DOHH2 (cell line): Measurements from ENCODE around the gene NPPA.
A peak's percentile ranks its signal among the peaks of the same experiment; 100 is the strongest.

ENCODE experiments used
- H3F3A ChIP-seq: fragments of 200-600 bp; sonication (generic), shearing (Covaris generic); 2 replicates; pipeline ENCODE4 v1.6.0; 2016; ENCODE audit warnings: antibody characterized with exemption, mild to moderate bottlenecking; ENCODE audit not compliant: control insufficient read depth, insufficient read depth
- H3K27ac ChIP-seq: fragments of 200-600 bp; sonication (generic); 2 replicates; pipeline ENCODE4 v1.5.1; 2014; ENCODE audit warnings: low read depth, mild to moderate bottlenecking, low read length, moderate library complexity
- H3K27me3 ChIP-seq: fragments of 200-600 bp; sonication (generic); 2 replicates; pipeline ENCODE4 v1.6.1; 2014; ENCODE audit warnings: mild to moderate bottlenecking, low read length, mixed read lengths; ENCODE audit not compliant: control insufficient read depth
- H3K36me3 ChIP-seq: fragments of 200-600 bp; sonication (generic); 2 replicates; pipeline ENCODE4 v1.6.1; 2014; ENCODE audit warnings: mild to moderate bottlenecking, low read length, moderate library complexity, mixed read lengths; ENCODE audit not compliant: control insufficient read depth
- H3K4me1 ChIP-seq: fragments of 200-600 bp; sonication (generic); 2 replicates; pipeline ENCODE4 v1.6.1; 2014; ENCODE audit warnings: mild to moderate bottlenecking, low read length, mixed read lengths; ENCODE audit not compliant: control insufficient read depth
- H3K4me2 ChIP-seq: fragments of 200-600 bp; sonication (generic); 2 replicates; pipeline ENCODE4 v1.6.0; 2014; ENCODE audit warnings: mild to moderate bottlenecking, low read length, moderate library complexity
- H3K4me3 ChIP-seq: fragments of 200-600 bp; sonication (generic); 2 replicates; pipeline ENCODE4 v1.5.1; 2014; ENCODE audit warnings: mild to moderate bottlenecking, low read length, mixed read lengths
- H3K79me2 ChIP-seq: fragments of 200-600 bp; sonication (generic); 2 replicates; pipeline ENCODE4 v1.6.1; 2014; ENCODE audit warnings: mild to moderate bottlenecking, low read length, mixed read lengths; ENCODE audit not compliant: control insufficient read depth
- H3K9me2 ChIP-seq: fragments of 200-600 bp; sonication (generic); replicated peaks from 2 replicates; pipeline ENCODE4 v1.6.1; 2014; ENCODE audit warnings: mild to moderate bottlenecking, low read length, mixed read lengths; ENCODE audit not compliant: control insufficient read depth
- H3K9me3 ChIP-seq: fragments of 200-600 bp; sonication (generic); 2 replicates; pipeline ENCODE4 v1.6.1; 2014; ENCODE audit warnings: antibody characterized with exemption, low read length, mixed read lengths; ENCODE audit not compliant: control insufficient read depth, insufficient read depth
- H4K20me1 ChIP-seq: fragments of 200-600 bp; sonication (generic); 2 replicates; pipeline ENCODE4 v1.6.0; 2014; ENCODE audit warnings: low read depth, mild to moderate bottlenecking, antibody characterized with exemption, low read length, moderate library complexity; ENCODE audit not compliant: control insufficient read depth, insufficient read depth
- CTCF ChIP-seq: fragments of 200-600 bp; sonication (generic); IDR thresholded peaks from one replicate; pipeline ENCODE4 v1.5.1; 2014; ENCODE audit warnings: antibody characterized with exemption, mild to moderate bottlenecking, low read depth, low read length; ENCODE audit not compliant: poor library complexity, severe bottlenecking
- EZH2phosphoT487 ChIP-seq: fragments of 200-600 bp; sonication (generic); IDR thresholded peaks from 2 replicates; pipeline ENCODE4 v1.6.1; 2017; ENCODE audit warnings: borderline replicate concordance, mild to moderate bottlenecking, antibody characterized with exemption, low read length, moderate library complexity, mixed read lengths

Gene NPPA

DNA sequence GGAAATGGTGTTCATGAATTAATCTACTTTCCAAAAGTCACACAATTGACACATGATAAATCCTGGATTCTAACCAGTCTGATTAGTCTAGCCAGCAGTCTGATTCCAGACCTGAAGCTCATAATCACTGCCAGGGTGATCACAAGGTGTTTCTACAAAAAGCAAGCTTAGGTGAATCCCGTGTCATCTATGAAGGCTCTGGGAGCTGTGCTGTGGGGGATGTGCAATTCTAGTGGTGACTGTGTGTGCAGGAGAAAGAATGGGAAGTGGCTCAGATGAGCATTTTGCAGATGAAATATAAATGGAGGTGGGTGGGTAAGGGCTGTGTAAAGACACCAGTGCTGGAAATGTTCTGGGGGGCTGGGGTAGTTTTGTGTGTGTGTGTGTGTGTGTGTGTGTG is 13.0 kb upstream of the NPPA start:
- peaks cover 61% of the 10 kb centered on the region for H3K27me3 ChIP-seq
- H3K79me2 ChIP-seq: no peaks in the 10 kb centered on the region
- peaks cover 20% of the 10 kb centered on the region for H3K4me1 ChIP-seq
- TF ChIP-seq EZH2phosphoT487 (no peak), CTCF (no peak)
- H3K36me3 ChIP-seq: no peaks in the 10 kb centered on the region
- H3K27ac ChIP-seq: no peak overlapping the region
- no peaks in the 10 kb centered on the region for H3K9me3 ChIP-seq
- no peaks in the 10 kb centered on the region for H3K9me2 ChIP-seq
- H4K20me1 ChIP-seq: no peaks in the 10 kb centered on the region
- no peak overlapping the region for H3K4me3 ChIP-seq
- H3F3A ChIP-seq: no peaks in the 10 kb centered on the region
- H3K4me2 ChIP-seq: no peak overlapping the region

DNA sequence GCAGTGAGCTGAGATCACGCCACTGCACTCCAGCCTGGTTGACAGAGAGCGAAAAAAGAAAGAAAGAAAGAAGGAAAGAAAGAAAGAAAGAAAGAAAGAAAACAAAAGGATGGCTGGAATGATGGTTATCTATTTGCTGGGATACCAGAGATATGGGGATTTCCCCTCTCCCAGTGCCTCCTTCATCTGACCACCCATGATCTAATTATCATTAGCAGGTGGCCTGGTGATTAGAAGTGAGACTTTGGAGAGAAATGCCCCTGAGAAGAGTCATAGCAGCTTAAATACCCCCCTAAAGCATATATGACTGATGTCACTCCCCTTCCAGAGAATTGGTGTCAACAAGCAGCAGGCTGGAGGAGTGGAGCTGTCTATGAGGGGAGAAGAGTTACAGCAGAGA is 12.5 kb upstream of the NPPA start:
- H3K4me3 ChIP-seq: no peak overlapping the region
- TF ChIP-seq EZH2phosphoT487: no peak
- no peak for TF ChIP-seq CTCF
- no peaks in the 10 kb centered on the region for H4K20me1 ChIP-seq
- H3K79me2 ChIP-seq: no peaks in the 10 kb centered on the region
- peaks cover 20% of the 10 kb centered on the region for H3K4me1 ChIP-seq
- no peaks in the 10 kb centered on the region for H3K9me2 ChIP-seq
- H3K9me3 ChIP-seq: no peaks in the 10 kb centered on the region
- H3F3A ChIP-seq: no peaks in the 10 kb centered on the region
- no peak overlapping the region for H3K27ac ChIP-seq
- H3K4me2 ChIP-seq: no peak overlapping the region
- H3K27me3 ChIP-seq: peaks cover 61% of the 10 kb centered on the region
- no peaks in the 10 kb centered on the region for H3K36me3 ChIP-seq

DNA sequence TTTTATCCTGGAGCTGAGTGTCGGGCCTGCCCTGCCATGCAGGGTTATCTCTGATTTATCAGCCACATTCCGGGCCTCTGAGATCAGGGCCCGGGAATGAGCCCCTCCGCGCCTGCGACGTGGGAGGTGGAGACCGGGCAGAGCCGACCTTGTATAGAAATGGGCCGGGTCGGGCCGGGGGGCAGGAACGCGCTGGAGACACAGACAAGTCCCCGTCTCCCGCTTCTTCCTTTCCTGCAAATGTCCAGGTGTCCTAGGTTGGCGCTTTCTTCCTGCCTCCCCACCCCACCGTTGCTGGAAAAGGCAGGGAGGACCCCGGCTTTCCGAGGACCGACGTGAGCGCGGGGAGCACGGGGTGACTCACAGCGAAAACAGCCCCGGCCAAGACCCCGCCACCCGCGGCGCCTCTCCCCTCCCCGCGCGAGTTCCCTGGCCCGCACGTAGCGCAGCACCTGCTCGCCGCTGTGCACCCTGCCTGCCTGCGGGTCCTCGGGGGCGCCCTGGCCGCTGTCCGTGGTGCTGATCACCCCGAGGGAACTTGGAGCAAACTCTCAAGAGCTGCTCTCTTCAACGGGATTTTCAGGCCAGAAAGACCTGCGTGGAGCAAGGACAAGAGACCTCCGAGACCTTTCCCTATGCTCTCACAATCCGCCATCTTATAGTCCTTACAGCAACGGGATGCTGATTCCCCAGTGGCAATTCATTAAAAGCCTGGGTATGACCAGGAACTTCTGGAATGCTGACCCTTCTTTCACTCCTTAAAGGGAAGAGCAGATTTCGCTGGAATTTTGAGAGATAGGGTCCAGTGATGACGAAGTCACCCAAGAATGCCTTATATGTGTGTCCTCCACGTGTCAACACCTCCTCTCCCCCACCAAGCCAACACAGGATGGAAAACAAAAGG is 11.6 kb upstream of the NPPA start:
- Histone ChIP-seq H3K27me3 (peaks cover 64% of the 10 kb centered on the region), H3K4me1 (peaks cover 15% of the 10 kb centered on the region), H3K4me3 (no peak overlapping the region)

More for the DNA sequence above, 11.6 kb upstream of the NPPA start:
- Histone ChIP-seq H3F3A (no peaks in the 10 kb centered on the region), H3K4me2 (no peak overlapping the region), H4K20me1 (no peaks in the 10 kb centered on the region), H3K27ac (no peak overlapping the region), H3K9me3 (no peaks in the 10 kb centered on the region), H3K36me3 (no peaks in the 10 kb centered on the region), H3K79me2 (no peaks in the 10 kb centered on the region), H3K9me2 (no peaks in the 10 kb centered on the region)
- TF ChIP-seq CTCF: peak; percentile 41
- TF ChIP-seq EZH2phosphoT487: no peak
